HS-5 (cell line): ENCODE results near the gene DSCAML1.
"Not testable (repeated sequence)": the region's sequence is repeated elsewhere in the genome, so short reads cannot be mapped to it uniquely, and the experiment has no call there.

Source experiments
- DNase-seq: peaks from one replicate; pipeline ENCODE4 v3.0.0-alpha.2; 2012; ENCODE audit warnings: low read depth

DSCAML1 gene

DNA sequence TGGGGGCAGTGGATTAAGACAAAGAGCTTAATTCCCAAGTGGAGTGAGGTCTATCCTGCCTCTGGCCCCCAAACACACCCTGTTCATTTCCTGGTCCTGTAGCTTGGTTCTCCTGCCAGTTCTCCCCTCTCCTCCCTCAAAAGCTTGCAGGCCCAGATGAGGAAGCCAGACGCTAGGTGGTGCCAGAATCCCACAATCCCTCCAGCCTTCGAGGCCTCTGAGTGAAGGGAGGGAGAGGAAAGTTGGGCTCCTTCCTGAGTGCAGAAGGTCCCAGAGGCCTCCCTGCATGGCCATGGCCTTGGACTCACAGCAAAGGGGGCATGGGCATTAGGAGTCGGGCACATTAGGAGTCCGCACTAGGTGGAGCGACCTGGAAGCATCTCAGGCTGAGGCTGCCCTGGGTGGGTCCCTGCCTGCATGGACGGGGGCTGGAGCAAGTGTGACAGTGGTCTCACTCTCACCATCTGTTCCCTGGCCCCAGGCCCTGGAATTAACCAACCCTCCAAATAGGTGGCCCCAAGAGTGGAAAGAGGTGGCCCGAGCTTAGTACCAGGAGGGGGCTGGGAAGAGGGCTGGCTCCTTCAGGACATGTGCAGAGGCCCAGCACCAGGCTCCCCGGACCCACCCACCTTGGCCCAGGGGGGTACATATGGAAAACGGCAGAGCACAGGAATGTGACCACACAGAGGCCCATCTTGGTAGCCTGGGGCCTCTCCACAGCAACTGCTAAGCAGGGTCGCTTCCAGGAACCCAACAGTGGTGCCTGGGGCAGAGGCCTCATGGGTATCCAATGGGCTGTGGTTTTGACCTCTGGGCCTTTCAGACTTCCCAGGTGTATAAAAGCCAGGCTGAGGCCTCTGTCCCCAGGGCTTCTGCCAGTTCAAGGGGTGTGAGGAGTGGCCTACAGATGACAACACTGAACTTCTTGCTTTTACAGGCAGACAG, 22.4 kb upstream of the DSCAML1 start:
- DNase-seq, result no peak

DNA sequence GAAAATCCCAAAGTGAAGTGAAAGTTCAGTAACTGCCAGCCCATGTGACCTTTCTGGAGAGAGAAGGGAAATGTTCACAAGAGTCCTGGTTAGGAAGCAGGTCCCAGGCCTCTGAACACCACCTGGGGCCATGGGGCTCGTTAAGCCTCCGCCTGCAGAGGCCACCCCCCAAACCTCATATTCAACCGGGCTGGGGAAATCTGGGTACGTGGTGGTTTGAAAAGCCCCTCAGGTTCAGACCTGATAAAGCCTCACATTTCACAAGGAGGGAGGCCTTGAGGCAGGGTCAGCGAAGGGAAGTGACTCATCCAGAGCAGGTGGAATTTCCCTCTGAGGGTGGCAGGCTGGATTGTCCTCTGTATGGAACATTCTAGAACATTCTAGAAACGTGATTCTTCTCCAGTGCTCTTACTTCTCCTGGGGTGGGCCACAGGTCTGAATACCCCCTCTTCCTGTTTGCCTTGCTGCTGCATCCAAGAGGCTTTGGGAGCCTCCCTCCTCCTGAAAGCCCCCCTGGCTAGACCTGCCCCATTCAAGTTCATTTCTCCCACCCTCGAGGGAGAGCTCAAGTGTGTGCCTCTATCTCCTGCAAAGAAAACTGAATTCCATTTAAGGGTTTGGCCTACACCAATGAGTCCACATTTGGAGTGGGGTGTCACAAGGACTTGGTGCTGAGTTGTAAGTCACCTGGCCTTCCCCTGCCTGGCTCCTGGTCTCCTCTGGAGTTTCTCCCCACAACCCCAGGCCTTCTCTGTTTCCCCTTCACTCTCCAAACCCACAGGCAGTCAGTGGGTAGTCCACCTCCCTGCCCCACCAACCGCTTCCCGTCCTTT, 21.2 kb upstream of the DSCAML1 start:
- no peak for DNase-seq

DNA sequence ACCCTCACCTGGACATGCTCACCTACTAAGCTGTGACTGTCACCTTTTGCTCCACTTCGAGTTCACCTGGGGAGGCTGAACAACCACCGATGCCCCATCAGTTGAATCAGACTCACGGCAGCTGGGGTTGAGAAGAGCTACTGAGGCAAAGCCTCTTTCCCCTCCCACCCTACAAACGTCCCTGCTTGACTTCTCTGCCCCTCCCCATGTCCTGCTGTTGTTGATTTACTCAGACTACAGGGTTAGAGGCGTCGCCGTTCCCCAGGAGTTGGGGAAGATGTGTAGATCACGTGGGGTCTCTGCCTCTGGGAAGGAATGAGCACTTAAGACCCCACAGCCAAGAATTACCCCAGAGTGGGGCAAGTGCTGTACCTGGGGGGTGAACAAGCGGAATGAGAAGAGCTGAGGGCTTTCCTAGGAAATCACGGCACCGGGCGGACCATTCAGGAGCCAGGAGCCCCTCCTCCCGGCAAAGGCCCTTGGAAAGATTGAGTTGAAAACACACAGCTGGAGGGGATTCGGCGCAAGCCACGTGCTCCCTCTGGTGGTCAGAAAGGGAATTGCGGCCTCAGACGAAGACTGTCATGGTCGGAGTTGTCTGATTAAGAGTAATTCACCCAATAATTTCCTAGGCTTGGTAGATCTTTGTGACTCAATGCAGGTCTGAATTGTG, 20.5 kb upstream of the DSCAML1 start:
- DNase-seq, result peak; percentile 38

DNA sequence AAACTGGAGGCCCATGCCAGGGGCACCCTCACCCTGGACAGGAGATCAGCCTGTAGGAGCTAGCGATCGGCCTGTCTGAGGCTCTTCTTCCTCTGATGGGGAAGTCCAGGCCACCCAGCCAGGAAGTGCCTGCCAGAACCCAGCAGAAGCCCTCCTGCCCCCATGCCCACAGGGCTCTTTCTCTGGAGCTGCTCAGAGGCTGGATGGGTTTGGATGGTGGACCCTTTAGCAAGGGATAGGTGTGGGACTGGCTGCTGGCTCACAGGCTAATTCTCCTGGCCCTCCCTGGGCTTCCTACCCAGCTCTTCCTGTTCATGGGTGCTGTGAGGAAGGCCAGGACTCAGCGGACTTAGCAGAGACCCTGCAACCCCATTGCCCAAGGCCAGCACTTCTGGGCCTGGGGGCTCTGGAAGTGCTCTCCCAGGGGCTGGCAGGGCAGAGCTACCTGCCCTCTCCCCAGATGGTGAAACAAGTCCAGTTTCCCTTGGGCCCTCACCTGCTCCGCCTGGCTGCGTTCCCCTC, 19.9 kb upstream of the DSCAML1 start:
- DNase-seq, result no peak

DNA sequence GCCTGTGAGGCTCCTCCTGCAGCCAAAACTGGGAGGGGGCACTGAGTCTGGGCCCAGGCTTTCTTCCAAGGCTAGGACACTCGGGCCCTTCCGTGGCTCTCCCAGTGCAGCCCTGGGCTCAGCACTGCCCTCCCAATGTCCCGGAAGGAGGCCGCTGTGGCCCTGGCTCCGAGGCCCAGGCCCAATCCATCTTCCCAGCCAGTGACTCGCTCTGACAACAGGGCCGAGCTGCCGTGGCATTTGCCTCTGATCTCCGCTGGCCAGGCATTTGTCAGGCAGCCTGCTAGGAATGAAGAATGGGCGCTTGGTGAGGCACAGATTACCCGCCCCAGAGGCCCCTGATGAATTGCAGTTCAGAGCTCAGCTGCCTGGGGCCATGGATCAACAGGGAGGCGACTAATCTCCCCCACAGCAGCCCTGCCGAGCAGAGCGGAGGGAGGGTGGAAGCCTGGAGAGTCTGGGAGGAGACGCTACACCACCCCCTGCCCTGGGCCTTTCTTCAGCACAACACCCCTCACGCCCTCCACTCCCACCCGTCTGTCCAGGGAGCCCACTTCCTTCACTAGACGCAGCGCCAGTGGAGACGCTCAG, 19.2 kb upstream of the DSCAML1 start:
- DNase-seq, result no peak

DNA sequence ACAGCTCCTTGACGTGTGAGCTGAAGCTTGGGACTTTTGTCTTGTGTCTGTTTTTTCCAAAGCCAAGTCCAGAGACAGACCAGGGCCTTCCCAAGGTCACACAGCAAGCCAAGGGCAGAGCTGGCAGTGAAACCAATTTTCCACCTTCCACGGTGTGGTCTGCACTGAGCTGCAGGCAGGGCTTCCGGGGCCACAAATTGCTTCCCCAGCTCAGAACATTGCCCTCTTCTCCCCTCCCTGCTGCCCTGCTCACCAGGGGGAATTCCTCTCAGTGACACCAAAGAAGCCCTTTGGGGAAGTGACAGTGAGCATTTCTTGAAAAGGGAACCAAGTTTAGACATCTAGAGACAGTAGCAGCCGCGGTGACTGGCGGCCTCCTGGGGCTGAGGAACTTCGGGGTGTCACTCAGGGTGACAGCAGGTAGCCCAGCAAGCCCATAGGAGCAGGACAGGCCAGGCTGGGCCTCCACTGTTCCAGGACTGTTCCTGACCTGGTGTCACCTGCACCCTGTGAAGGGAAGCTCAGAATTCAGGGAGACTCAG, 18.3 kb upstream of the DSCAML1 start:
- no peak for DNase-seq

DNA sequence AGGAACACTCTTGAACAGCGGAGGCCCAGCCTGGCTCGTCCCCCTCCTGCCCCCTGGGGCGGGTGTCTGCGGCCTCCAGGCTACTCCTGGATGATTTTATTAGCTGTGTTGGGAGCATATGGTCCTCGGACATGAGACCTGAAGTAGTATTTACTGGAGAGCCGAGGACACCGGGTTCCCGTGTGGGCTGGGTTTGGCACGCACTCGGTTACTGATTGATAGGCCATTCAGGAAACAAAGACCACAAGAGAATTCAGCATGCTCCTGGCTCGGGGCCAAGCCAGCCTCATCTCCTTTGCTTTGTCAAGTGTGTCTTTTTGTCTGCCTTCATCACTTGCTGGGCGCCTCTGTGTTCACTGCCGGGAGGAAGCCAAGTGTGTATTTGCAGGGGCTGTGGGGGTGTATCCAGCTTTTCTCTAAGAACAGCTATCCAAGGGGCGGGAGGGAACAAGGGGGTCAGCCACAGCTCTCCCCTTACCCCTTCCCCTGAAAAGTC, 17.8 kb upstream of the DSCAML1 start:
- DNase-seq, result no peak

DNA sequence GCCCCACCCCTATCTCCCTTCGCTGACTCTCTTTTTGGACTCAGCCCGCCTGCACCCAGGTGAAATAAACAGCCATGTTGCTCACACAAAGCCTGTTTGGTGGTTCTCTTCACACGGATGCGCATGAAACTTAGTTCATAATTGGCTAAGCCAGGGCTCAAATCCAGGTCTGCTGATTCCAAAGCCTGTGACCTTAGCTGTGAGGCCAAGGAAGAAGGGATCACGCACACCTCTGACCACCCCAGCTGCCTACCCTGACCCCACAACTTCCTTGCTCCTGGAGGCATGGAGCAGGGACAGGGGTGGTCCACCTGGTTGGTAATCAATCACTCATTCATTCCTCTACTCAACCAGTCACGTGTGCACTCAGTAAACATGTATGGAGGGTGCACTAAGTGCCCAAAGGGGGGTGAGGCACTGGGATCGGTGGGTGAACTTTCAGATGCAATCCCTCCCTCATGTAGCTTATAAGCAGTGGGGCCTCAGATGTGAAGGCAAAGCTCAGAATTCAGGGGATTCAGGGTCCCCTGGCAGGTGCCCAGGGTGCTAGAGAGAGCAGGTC, 17.3 kb upstream of the DSCAML1 start:
- DNase-seq, result no peak

DNA sequence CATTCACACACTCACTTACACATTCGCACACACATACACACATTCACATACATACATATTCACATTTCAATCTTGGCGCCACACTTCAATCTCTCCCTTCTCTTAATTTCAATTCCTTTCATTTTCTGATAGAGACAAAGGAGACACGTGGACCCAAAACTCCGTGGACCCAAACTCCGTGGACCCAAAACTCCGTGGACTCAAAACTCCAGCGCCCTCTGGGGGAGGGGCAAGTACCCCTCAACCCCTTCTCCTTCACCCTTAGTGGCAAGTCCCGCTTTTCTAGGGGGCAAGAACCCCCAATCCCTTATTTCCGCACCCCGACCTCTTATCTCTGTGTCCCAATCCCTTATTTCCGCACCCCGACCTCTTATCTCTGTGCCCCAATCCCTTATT, 13.0 kb upstream of the DSCAML1 start:
- DNase-seq, result not testable (repeated sequence)

DNA sequence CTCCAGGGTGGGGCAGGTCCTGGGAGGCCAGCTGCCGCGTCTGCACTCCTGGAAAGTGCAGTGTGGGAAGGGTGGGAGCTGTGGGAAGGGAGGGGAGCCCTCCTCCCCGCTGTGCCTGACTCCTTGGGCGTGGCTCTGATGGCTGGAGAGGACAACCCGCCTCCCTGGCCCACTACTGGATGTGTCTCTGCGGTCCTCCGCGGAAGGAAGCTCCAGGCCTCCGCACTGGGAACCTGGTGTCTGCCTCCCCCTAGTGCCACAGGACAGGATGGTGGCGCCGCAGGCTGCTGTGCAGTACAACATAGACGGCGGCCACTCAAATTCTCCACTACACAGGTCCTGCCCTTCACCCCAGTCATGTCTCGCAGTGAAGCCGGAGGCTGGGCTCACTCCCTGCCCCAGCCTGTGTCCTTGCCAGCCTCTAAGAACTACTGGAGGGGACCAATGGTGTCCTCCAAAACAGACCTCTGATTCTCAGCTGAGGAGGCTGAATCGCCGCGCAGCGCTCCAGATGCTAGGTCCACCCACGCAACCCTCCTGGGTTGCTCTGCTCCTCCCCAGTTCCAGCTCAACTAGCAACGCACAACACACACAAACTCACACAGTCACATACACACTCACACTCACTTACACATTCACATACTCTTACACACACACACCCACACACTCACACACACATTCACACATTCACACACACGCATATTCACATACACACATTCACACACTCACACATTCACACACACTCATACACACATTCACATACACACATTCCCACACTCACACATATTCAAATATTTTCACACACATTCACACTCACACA, 12.4 kb upstream of the DSCAML1 start:
- no peak for DNase-seq

DNA sequence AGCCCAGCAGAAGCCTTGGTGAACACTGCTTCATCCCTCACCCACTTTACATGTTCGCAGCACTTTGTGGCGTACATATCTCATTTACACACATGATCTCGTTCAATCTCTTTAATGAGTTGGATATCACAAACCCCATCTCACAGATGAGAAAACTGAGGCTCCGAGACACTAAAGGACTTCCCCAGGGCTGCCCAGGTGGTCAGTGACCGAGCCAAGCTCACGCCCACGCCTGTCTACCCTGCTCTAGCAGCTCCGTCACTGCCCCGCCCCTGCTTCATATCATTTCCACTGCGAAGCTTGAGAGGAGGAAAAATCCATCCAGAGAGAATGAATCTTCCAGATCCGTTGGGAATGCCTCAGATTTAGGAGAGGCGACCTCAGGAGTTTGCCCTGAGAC, 11.8 kb upstream of the DSCAML1 start:
- DNase-seq, result no peak

DNA sequence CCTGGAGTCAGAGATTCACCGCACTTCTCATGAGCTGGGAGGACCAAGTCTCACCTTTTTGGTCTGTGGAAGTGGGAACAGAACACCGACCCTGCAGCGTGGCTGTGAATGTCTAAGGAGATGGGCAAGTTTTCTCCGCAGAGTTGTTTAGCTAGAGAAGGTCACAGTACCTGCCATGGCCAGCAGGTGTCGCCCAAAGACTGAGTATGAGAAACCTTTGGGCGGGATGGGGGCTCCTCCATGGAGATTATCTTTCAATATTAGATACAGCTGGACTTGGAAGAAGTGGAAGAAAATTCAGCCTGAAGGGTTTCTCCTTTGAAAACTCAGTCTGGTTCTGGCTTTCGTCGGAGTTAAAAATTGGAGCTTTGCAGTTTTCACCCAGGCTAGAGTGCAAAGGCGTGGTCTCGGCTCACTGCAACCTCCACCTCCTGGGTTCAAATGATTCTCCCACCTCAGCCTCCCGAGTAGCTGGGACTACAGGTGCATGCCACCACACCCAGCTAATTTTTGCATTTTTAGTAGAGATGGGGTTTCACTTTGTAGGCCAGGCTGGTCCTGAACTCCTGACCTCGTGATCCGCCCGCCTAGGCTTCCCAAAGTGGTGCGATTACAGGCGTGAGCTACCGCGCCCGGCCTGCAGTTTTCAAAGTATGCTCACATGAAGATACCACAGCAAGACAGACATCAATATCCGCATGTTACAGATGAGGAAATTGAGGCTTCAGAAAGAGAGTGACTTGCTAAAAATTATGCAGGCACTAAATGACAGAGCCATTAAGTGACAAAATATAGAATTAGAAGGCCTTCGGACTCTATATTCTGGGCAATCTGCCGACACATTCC, 10.7 kb upstream of the DSCAML1 start:
- DNase-seq, result no peak

DNA sequence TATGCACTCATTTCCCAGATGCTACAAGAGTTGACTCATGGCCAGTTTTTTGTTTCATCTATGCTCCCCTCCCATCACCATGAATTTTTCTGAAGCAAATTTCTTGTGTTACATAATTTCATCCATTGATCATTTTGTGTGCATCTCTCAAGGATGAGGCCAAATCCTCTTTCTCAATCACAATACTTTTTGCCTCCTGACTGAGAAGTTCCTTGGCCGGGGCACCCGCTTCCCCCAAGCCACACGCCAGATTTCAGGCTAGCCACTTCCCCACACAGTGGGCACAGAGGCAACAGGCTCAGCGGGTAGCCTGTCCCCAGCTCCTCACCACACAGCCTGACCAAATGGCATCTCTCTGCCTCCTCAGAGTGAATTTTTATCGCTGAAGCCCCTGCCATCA, 9.8 kb upstream of the DSCAML1 start:
- DNase-seq, result no peak

DNA sequence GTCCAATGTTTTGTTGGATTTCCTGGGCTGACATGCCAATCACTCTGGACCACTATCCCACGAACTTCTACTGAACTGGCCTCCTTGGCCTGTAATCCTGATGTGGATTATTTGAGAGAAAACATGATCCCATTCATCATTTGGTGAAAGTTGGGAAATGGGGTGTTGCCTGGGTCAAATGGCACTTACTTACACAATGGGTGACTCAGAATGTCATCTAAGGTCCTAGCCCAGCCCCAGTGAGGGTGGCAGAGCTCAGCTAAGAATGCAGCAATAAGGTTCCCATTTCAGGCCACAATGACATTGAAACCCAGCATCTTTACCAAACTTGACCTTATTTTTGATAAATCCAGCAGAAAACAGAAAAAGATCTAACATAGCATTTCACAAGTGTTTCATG, 8.0 kb upstream of the DSCAML1 start:
- DNase-seq, result no peak

DNA sequence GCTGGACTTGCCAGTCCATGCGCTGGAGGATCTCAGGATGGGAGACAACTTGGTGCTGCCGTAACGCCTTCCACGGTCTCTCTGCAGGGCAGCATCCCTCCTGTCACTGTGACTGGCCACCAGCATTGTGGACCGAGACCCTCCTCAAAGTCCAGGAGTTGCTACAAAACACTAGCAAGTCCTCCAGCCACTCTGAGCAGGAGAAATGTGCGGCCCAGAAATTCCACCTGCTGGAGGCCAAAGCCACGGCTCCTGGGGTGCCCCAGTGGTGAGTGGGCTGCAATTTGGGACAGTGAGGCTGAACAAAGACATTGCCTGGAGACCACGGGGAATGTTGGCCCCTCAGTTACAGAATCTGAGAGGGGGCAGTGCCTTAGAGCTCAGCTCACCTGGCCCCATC, 6.9 kb upstream of the DSCAML1 start:
- DNase-seq, result no peak

DNA sequence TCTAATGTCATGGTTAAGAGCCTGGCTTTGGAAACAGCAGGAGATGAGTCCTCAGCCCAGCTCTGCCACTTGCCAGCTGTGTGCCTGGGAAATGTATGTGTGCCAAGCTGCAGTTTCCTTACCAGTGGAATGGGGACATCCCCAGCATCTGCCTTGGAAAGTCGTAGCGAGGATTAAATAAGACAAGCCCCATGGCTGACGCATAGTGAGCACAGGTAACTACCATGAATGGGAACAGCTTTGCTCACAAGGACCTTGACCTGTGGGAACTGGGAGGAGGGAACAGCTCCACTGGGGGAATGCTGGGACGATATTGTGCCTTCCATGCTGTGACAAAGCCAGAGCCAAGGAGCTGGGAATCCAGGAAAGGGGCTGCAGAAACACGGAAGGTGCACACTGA, 2.6 kb upstream of the DSCAML1 start:
- no peak for DNase-seq

DNA sequence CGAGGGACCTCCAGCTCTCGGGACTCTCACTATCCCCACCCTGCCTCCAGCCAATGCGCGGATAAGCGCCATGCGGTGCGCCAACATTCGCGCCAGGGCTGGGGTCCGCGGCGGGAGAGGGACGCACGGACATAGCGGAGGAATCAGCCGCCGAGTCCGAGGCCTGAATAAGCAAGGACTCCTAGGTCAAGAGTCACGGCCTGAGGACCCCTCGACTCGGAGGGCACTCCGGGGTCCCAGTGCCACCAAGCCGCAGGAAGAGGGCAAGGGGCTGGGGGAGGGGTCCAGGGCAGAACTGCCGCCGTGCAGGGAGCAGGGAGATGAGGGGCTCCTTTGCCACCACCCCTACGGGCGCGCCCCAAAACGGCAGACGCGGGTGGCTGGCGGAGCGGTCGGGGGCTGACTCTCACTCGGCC, 552 bp downstream of the DSCAML1 start:
- no peak for DNase-seq

DNA sequence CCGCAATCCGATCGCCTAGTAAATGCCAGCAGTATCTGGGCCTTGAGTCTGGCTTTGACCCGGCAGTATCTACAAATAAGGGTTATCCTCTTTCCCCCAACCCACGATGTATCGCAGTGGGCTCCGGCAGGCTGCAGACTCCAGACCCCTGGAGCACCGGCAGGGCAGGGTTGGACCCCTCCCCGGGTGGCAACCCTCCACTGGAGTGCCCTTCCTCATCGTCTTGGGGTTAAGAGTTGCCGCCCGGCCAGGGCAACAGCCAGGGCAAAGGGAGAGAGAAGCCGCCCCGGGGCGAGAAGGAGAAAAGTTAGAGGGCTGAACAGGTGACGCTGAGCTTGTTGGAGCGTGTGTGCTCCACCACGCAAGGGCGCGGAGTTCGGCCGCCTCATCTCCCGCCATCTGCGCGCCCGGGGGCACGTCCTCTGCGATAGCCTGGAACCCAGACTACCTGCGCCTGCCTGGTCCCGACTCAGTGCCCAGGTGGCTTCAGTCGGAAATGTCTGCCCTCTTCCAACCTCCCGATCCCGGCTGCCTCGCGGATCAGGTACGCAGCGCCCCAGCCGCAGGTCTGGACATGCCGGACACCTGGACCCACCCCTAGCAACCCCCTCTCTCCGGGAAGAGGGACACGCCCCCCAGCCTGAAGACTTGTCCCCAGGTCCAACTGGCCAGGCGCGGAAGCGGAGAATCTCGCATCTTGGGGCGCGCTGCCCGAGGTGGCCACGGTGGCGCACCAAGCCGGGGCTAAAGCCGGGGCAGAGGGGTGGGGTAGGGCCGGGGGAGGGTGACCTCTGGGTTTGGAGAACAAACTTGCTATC, 1.2 kb downstream of the DSCAML1 start:
- no peak for DNase-seq
